H9 (cell line): ENCODE results near the gene AP3D1. TPM values are rescaled to one million over a fixed set of nuclear protein-coding genes. Genes with fewer than 3 reads are reported as not detected.

Source experiments
- DNase-seq: peaks from one replicate; pipeline ENCODE4 v3.0.0-alpha.2; 2017
- H2AFZ ChIP-seq: one replicate; pipeline ENCODE4 v1.6.1; 2013; ENCODE audit warnings: mild to moderate bottlenecking, low read length, control low read depth, moderate library complexity
- H2AK5ac ChIP-seq: 2 replicates; pipeline ENCODE4 v1.6.1; 2013; ENCODE audit warnings: low read length, control low read depth, mixed read lengths; ENCODE audit not compliant: insufficient read length
- H2BK120ac ChIP-seq: one replicate; pipeline ENCODE4 v1.6.1; 2013; ENCODE audit warnings: low read depth, mild to moderate bottlenecking, low read length, control low read depth, inconsistent platforms; ENCODE audit not compliant: poor library complexity, severe bottlenecking
- H2BK12ac ChIP-seq: 2 replicates; pipeline ENCODE4 v1.6.1; 2013; ENCODE audit warnings: low read length, control low read depth, mixed read lengths, low read depth; ENCODE audit not compliant: insufficient read length
- H2BK15ac ChIP-seq: 2 replicates; pipeline ENCODE4 v1.6.1; 2013; ENCODE audit warnings: low read depth, low read length, control low read depth
- H2BK20ac ChIP-seq: one replicate; pipeline ENCODE4 v1.6.1; 2013; ENCODE audit warnings: low read depth, mild to moderate bottlenecking, low read length, control low read depth, inconsistent platforms; ENCODE audit not compliant: poor library complexity, severe bottlenecking
- H2BK5ac ChIP-seq: 2 replicates; pipeline ENCODE4 v1.6.1; 2013; ENCODE audit warnings: low read length, control low read depth, mixed read lengths; ENCODE audit not compliant: insufficient read length
- H3K14ac ChIP-seq: 2 replicates; pipeline ENCODE4 v1.6.1; 2013; ENCODE audit warnings: low read length, control low read depth; ENCODE audit not compliant: insufficient read depth
- H3K18ac ChIP-seq: 2 replicates; pipeline ENCODE4 v1.6.1; 2013; ENCODE audit warnings: low read depth, mild to moderate bottlenecking, mixed read lengths, low read length, control low read depth; ENCODE audit not compliant: insufficient read length
- H3K23ac ChIP-seq: 2 replicates; pipeline ENCODE4 v1.6.1; 2013; ENCODE audit warnings: low read length, control low read depth, mixed read lengths, low read depth; ENCODE audit not compliant: insufficient read length
- H3K23me2 ChIP-seq: 2 replicates; pipeline ENCODE4 v1.6.1; 2013; ENCODE audit warnings: low read depth, mild to moderate bottlenecking, mixed read lengths, low read length, control low read depth; ENCODE audit not compliant: insufficient read length, poor library complexity, severe bottlenecking
- H3K27ac ChIP-seq: 2 replicates; pipeline ENCODE4 v1.5.1; 2013; ENCODE audit warnings: low read length, control low read depth, mixed read lengths, low read depth; ENCODE audit not compliant: insufficient read length
- H3K27me3 ChIP-seq: 2 replicates; pipeline ENCODE4 v1.6.1; 2013; ENCODE audit warnings: low read length, control low read depth, inconsistent platforms; ENCODE audit not compliant: insufficient read depth
- H3K4ac ChIP-seq: 2 replicates; pipeline ENCODE4 v1.6.1; 2013; ENCODE audit warnings: low read depth, mild to moderate bottlenecking, control low read depth, inconsistent platforms, low read length, moderate library complexity
- H3K4me1 ChIP-seq: 2 replicates; pipeline ENCODE4 v1.6.1; 2013; ENCODE audit warnings: low read length, control low read depth, inconsistent platforms; ENCODE audit not compliant: insufficient read depth
- H3K4me2 ChIP-seq: 2 replicates; pipeline ENCODE4 v1.6.1; 2013; ENCODE audit warnings: low read length, control low read depth, mixed read lengths; ENCODE audit not compliant: insufficient read length, insufficient read depth
- H3K56ac ChIP-seq: 2 replicates; pipeline ENCODE4 v1.6.1; 2013; ENCODE audit warnings: low read depth, mild to moderate bottlenecking, mixed read lengths, low read length, control low read depth; ENCODE audit not compliant: insufficient read length
- H3K79me1 ChIP-seq: 2 replicates; pipeline ENCODE4 v1.6.1; 2013; ENCODE audit warnings: low read depth, mild to moderate bottlenecking, moderate library complexity, low read length, control low read depth, inconsistent platforms; ENCODE audit not compliant: insufficient read depth, poor library complexity, severe bottlenecking
- H3K79me2 ChIP-seq: 2 replicates; pipeline ENCODE4 v1.6.1; 2013; ENCODE audit warnings: low read length, control low read depth, inconsistent platforms; ENCODE audit not compliant: insufficient read depth
- H3K9ac ChIP-seq: 2 replicates; pipeline ENCODE4 v1.6.1; 2013; ENCODE audit warnings: low read length, control low read depth, mixed read lengths; ENCODE audit not compliant: insufficient read length; ENCODE audit errors: extremely low read depth
- H3K9me3 ChIP-seq: one replicate; pipeline ENCODE4 v1.6.1; 2013; ENCODE audit warnings: low read depth, low read length, inconsistent platforms; ENCODE audit not compliant: control insufficient read depth
- H3T11ph ChIP-seq: one replicate; pipeline ENCODE4 v1.6.1; 2013; ENCODE audit warnings: mild to moderate bottlenecking, low read length, control low read depth, inconsistent platforms
- H4K20me1 ChIP-seq: one replicate; pipeline ENCODE4 v1.6.1; 2013; ENCODE audit not compliant: control insufficient read depth, insufficient read length, insufficient read depth
- H4K5ac ChIP-seq: 2 replicates; pipeline ENCODE4 v1.6.1; 2013; ENCODE audit warnings: low read depth, mild to moderate bottlenecking, mixed read lengths, low read length, control low read depth; ENCODE audit not compliant: insufficient read length
- H4K8ac ChIP-seq: replicated peaks from 2 replicates; pipeline ENCODE4 v1.6.1; 2013; ENCODE audit warnings: low read length, control low read depth, mixed read lengths, low read depth; ENCODE audit not compliant: insufficient read length
- H4K91ac ChIP-seq: 2 replicates; pipeline ENCODE4 v1.6.1; 2013; ENCODE audit warnings: low read depth, mild to moderate bottlenecking, moderate library complexity, mixed read lengths, low read length, control low read depth; ENCODE audit not compliant: insufficient read length
- H3K27ac Mint-ChIP-seq, 3 experiments: 2 replicates in 2 of 3; 3 replicates in 1 of 3; pipeline ENCODE4 v1.8.0; 2020 to 2021; ENCODE audit warnings: mixed read lengths in 3 of 3, mild to moderate bottlenecking in 1 of 3, moderate library complexity in 1 of 3
- H3K27me3 Mint-ChIP-seq: 2 replicates; pipeline ENCODE4 v1.8.0; 2021; ENCODE audit warnings: low read depth, mild to moderate bottlenecking, moderate library complexity, mixed read lengths
- H3K36me3 Mint-ChIP-seq, 3 experiments: 2 replicates in 2 of 3; 3 replicates in 1 of 3; pipeline ENCODE4 v1.8.0; 2020 to 2021; ENCODE audit warnings: low read depth in 3 of 3, mixed read lengths in 3 of 3; ENCODE audit not compliant: insufficient read depth in 1 of 3
- H3K4me1 Mint-ChIP-seq, 2 experiments: 2 replicates each; pipeline ENCODE4 v1.8.0; 2020; ENCODE audit warnings: mixed read lengths in 2 of 2
- H3K4me3 Mint-ChIP-seq, 2 experiments: 2 replicates in 1 of 2; 3 replicates in 1 of 2; pipeline ENCODE4 v1.8.0; 2020 to 2021; ENCODE audit warnings: mild to moderate bottlenecking in 2 of 2, mixed read lengths in 2 of 2, moderate library complexity in 1 of 2
- H3K9me3 Mint-ChIP-seq, 2 experiments: 2 replicates in 1 of 2; 3 replicates in 1 of 2; pipeline ENCODE4 v1.8.0; 2020; ENCODE audit warnings: mild to moderate bottlenecking in 2 of 2, mixed read lengths in 2 of 2, moderate library complexity in 1 of 2
- WGBS: extraction: QIAGEN DNeasy Blood & Tissue Kit; methylation state at CpG from one replicate; pipeline ENCODE4 v1.1.7; 2013; ENCODE audit warnings: missing lambda C conversion rate, low lambda C conversion rate, mixed read lengths; ENCODE audit not compliant: insufficient read length; ENCODE audit errors: extremely low coverage; 5-methylcytosine and 5-hydroxymethylcytosine counted together
- total RNA-seq: library from RNA; stranded (reverse); gene quantifications from 2 replicates; pipeline ENCODE4 v1.2.1, GENCODE V29; 2021
- TF ChIP-seq, protein P1 (sequence below): fragments of 200-600 bp; sonication (generic); conservative IDR thresholded peaks from 3 replicates; pipeline ENCODE4 v1.8.0; 2021; ENCODE audit warnings: antibody characterized with exemption, mild to moderate bottlenecking

The AP3D1 gene
- total RNA-seq, 1 experiment from 2014 or later = 142 TPM

DNA sequence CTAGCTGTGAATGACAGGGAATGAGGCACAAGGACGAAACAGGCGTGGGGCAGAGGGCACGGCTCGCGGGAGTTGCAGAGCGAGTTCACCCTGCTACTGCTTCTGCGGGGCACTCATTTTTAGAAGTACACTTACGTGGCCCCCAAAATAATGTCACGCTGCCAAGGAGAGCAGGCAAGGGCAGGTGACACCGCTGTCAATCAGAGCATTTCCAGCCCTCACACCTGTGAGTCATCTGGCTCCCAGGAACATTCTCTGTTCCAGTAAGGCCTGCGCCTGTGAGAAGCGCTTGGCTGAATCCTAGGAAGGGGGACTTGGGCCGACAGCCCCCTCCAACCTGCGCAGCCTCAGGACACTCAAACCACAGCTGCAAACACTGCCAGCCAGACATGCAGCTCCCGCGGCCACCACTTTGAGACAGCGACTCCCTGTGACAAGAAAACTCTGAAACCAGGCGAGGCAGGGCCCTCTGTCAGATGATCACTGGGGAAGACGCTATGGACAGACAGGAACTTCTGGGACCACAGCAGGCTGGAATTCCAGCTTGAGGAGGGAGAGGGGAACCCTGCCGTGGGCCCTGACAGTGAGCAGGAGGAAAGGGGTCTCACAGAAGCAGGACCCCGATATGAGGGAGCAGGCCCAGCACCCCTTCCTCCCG lies 25.1 kb upstream of the AP3D1 start:
- H3K4me1 Mint-ChIP-seq = peaks cover 8 to 10% of the 10 kb centered on the region in 2 experiments
- TF ChIP-seq, protein P1, sequence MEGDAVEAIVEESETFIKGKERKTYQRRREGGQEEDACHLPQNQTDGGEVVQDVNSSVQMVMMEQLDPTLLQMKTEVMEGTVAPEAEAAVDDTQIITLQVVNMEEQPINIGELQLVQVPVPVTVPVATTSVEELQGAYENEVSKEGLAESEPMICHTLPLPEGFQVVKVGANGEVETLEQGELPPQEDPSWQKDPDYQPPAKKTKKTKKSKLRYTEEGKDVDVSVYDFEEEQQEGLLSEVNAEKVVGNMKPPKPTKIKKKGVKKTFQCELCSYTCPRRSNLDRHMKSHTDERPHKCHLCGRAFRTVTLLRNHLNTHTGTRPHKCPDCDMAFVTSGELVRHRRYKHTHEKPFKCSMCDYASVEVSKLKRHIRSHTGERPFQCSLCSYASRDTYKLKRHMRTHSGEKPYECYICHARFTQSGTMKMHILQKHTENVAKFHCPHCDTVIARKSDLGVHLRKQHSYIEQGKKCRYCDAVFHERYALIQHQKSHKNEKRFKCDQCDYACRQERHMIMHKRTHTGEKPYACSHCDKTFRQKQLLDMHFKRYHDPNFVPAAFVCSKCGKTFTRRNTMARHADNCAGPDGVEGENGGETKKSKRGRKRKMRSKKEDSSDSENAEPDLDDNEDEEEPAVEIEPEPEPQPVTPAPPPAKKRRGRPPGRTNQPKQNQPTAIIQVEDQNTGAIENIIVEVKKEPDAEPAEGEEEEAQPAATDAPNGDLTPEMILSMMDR = no peak
- no peaks in the 10 kb centered on the region for H4K20me1 ChIP-seq
- no peak overlapping the region for H2AFZ ChIP-seq
- H3K23me2 ChIP-seq = no peaks in the 10 kb centered on the region
- H3K4ac ChIP-seq = no peak overlapping the region
- no peaks in the 10 kb centered on the region for H3K27me3 Mint-ChIP-seq
- H2BK120ac ChIP-seq = no peak overlapping the region
- H3K9ac ChIP-seq = no peak overlapping the region
- H3T11ph ChIP-seq = no peak overlapping the region
- no peak overlapping the region for H4K8ac ChIP-seq
- peaks cover 6% of the 10 kb centered on the region for H3K79me1 ChIP-seq
- H3K4me3 Mint-ChIP-seq = no peak overlapping the region
- WGBS = no CpG with 5 or more reads among the region's 22 CpGs
- H2BK15ac ChIP-seq = no peak overlapping the region; the same call in 1 of the 2 replicates
- no peak overlapping the region for H3K56ac ChIP-seq
- no peaks in the 10 kb centered on the region for H3K9me3 Mint-ChIP-seq
- H3K14ac ChIP-seq = no peak overlapping the region
- H2BK5ac ChIP-seq = no peak overlapping the region
- H4K91ac ChIP-seq = no peak overlapping the region
- H3K18ac ChIP-seq = no peak overlapping the region
- peak; percentile 26 for DNase-seq
- H3K4me2 ChIP-seq = no peak overlapping the region
- H2BK20ac ChIP-seq = no peak overlapping the region
- no peaks in the 10 kb centered on the region for H3K4me1 ChIP-seq
- no peaks in the 10 kb centered on the region for H3K27me3 ChIP-seq
- H3K27ac ChIP-seq = no peak overlapping the region
- H3K23ac ChIP-seq = no peak overlapping the region
- peaks cover 19% of the 10 kb centered on the region; the same call in 1 of the 2 replicates for H3K79me2 ChIP-seq
- H2AK5ac ChIP-seq = no peak overlapping the region
- no peaks in the 10 kb centered on the region for H3K9me3 ChIP-seq
- peaks cover 8 to 17% (median 13%) of the 10 kb centered on the region in 3 experiments; a peak in 6 of 7 replicates for H3K36me3 Mint-ChIP-seq
- no peak overlapping the region for H4K5ac ChIP-seq
- no peak overlapping the region for H2BK12ac ChIP-seq
- H3K27ac Mint-ChIP-seq = peak overlapping the region; percentile 85 to 94 (median 87); a peak in 5 of 7 replicates
